DOHH2 (cell line): ENCODE measurements around the gene NUDC.

ENCODE experiments used
- EZH2phosphoT487 ChIP-seq: fragments of 200-600 bp; sonication (generic); IDR thresholded peaks from 2 replicates; pipeline ENCODE4 v1.6.1; 2017; ENCODE audit warnings: borderline replicate concordance, mild to moderate bottlenecking, antibody characterized with exemption, low read length, moderate library complexity, mixed read lengths
- TF ChIP-seq, protein P1 (sequence below): fragments of 200-600 bp; sonication (generic); IDR thresholded peaks from one replicate; pipeline ENCODE4 v1.5.1; 2014; ENCODE audit warnings: antibody characterized with exemption, mild to moderate bottlenecking, low read depth, low read length; ENCODE audit not compliant: poor library complexity, severe bottlenecking

GRCh38 chr1:26897351-26897750, 24.2 kb upstream of the NUDC start:
- TF ChIP-seq, protein P1, sequence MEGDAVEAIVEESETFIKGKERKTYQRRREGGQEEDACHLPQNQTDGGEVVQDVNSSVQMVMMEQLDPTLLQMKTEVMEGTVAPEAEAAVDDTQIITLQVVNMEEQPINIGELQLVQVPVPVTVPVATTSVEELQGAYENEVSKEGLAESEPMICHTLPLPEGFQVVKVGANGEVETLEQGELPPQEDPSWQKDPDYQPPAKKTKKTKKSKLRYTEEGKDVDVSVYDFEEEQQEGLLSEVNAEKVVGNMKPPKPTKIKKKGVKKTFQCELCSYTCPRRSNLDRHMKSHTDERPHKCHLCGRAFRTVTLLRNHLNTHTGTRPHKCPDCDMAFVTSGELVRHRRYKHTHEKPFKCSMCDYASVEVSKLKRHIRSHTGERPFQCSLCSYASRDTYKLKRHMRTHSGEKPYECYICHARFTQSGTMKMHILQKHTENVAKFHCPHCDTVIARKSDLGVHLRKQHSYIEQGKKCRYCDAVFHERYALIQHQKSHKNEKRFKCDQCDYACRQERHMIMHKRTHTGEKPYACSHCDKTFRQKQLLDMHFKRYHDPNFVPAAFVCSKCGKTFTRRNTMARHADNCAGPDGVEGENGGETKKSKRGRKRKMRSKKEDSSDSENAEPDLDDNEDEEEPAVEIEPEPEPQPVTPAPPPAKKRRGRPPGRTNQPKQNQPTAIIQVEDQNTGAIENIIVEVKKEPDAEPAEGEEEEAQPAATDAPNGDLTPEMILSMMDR, result no peak
- no peak for TF ChIP-seq EZH2phosphoT487
